Measurements from ENCODE around the gene PFKFB1.

The PFKFB1 gene

GRCh38 chrX:54944816-54945215 lies 49.2 kb downstream of the PFKFB1 start:
- TF ChIP-seq CTCF (IDR thresholded peaks at IDR 0.05; ENCODE audit: insufficient read depth, low read depth, low read length, missing control alignments), result no peak
- H3K4me3 ChIP-seq (ENCODE audit: low read depth, low read length), result no peak overlapping the region
- DNase-seq (ENCODE audit: low read depth), result no peak

GRCh38 chrX:54937416-54937815 lies 56.6 kb downstream of the PFKFB1 start:
- DNase-seq (ENCODE audit: low read depth), result no peak
- TF ChIP-seq CTCF (IDR thresholded peaks at IDR 0.05; ENCODE audit: insufficient read depth, low read depth, low read length, missing control alignments), result no peak

GRCh38 chrX:54935306-54935705 lies 58.7 kb downstream of the PFKFB1 start:
- H3K4me3 ChIP-seq (ENCODE audit: low read depth, low read length), result no peak overlapping the region
- TF ChIP-seq CTCF (IDR thresholded peaks at IDR 0.05; ENCODE audit: insufficient read depth, low read depth, low read length, missing control alignments), result no peak
- no peak for DNase-seq (ENCODE audit: low read depth)

More at GRCh38 chrX:54937416-54937815, 56.6 kb downstream of the PFKFB1 start:
- no peak overlapping the region for H3K4me3 ChIP-seq (ENCODE audit: low read depth, low read length)

- TF ChIP-seq CTCF (IDR thresholded peaks at IDR 0.05; ENCODE audit: insufficient read depth, low read depth, low read length, missing control alignments), result no peak
- DNase-seq (ENCODE audit: low read depth), result no peak
- no peak overlapping the region for H3K4me3 ChIP-seq (ENCODE audit: low read depth, low read length)
Measured at GRCh38 chrX:54934890-54935289, 59.1 kb downstream of the PFKFB1 start.

GRCh38 chrX:54934058-54934457 lies 59.9 kb downstream of the PFKFB1 start:
- H3K4me3 ChIP-seq (ENCODE audit: low read depth, low read length), result no peak overlapping the region
- TF ChIP-seq CTCF (IDR thresholded peaks at IDR 0.05; ENCODE audit: insufficient read depth, low read depth, low read length, missing control alignments), result no peak
- DNase-seq (ENCODE audit: low read depth), result no peak

GRCh38 chrX:54933150-54933826 lies 60.7 kb downstream of the PFKFB1 start:
- DNase-seq (ENCODE audit: low read depth), result no peak
- TF ChIP-seq CTCF (IDR thresholded peaks at IDR 0.05; ENCODE audit: insufficient read depth, low read depth, low read length, missing control alignments), result no peak
- H3K4me3 ChIP-seq (ENCODE audit: low read depth, low read length), result no peak overlapping the region

- TF ChIP-seq CTCF (IDR thresholded peaks at IDR 0.05; ENCODE audit: insufficient read depth, low read depth, low read length, missing control alignments), result no peak
- no peak for DNase-seq (ENCODE audit: low read depth)
- no peak overlapping the region for H3K4me3 ChIP-seq (ENCODE audit: low read depth, low read length)
Measured at GRCh38 chrX:54931107-54931506, 62.9 kb downstream of the PFKFB1 start.

Data from GM12865 (cell line).